K562 (cell line): ENCODE results near the gene TLR1. TPM values are rescaled to one million over a fixed set of nuclear protein-coding genes. Genes with fewer than 3 reads are reported as not detected.

Source experiments
- ATAC-seq: fragments of 200-7000 bp; cut with Tn5 transposase; 3 replicates; pipeline ENCODE4 v1.9.1; 2020; ENCODE audit warnings: moderate library complexity
- BruUV-seq: library from RNA; stranded (reverse); fragments of 400-500 nt; replicated peaks from 2 replicates; lab custom pipeline; 2021; lab: Mats Ljungman, UMichigan
- CTCF ChIA-PET: fragments of 300-600 bp; formaldehyde crosslinking; extraction: SDS; loops from one replicate; lab custom pipeline; 2021; ENCODE audit warnings: low intra/inter-chr PET ratio; lab: Yijun Ruan, JAX
- POLR2A ChIA-PET: fragments of 300-600, 350-650 bp; sonication (Branson Sonifier 250); formaldehyde crosslinking; extraction: SDS; loops from one replicate; lab custom pipeline; 2021; ENCODE audit warnings: antibody characterized with exemption, inconsistent platforms; lab: Yijun Ruan, JAX
- DNase-seq, 4 experiments: peaks; one replicate each; pipeline versions ENCODE4 v3.0.0 to v3.0.0-alpha.2; 2011 to 2018; ENCODE audit warnings: low spot score in 3 of 4, mixed read lengths in 3 of 4; ENCODE audit errors: extremely low read depth in 1 of 4
- FAIRE-seq: peaks from 2 replicates; lab custom pipeline; 2011; peaks lifted over from hg19 to GRCh38; lab: Jason Lieb, UNC
- H2AFZ ChIP-seq: 2 replicates; pipeline ENCODE4 v1.6.0; 2011; ENCODE audit warnings: low read depth, low read length, control low read depth, inconsistent platforms
- H3K27ac ChIP-seq: fragments of 200-600 bp; 3 replicates; pipeline ENCODE4 v1.8.0; 2011; ENCODE audit warnings: low read depth, mild to moderate bottlenecking, control low read depth, inconsistent platforms, low read length, moderate library complexity, mixed read lengths; ENCODE audit errors: extremely low read depth
- H3K27me3 ChIP-seq, 2 experiments: fragments of 300-600 bp in 1 of 2; 2 replicates in 1 of 2; 3 replicates in 1 of 2; pipeline versions ENCODE4 v1.6.0 to v1.8.0; 2011; ENCODE audit warnings: inconsistent platforms in 2 of 2, low read length in 2 of 2, mild to moderate bottlenecking in 1 of 2, mixed read lengths in 1 of 2, moderate library complexity in 1 of 2; ENCODE audit not compliant: control insufficient read depth in 2 of 2, insufficient read depth in 2 of 2
- H3K36me3 ChIP-seq: fragments of 300-600 bp; 3 replicates; pipeline ENCODE4 v1.8.0; 2011; ENCODE audit warnings: mild to moderate bottlenecking, low read length, inconsistent platforms; ENCODE audit not compliant: control insufficient read depth, insufficient read depth
- H3K4me1 ChIP-seq, 2 experiments: fragments of 200-600 bp in 1 of 2; replicated peaks in 1 of 2; 2 replicates in 1 of 2; 3 replicates in 1 of 2; pipeline versions ENCODE4 v1.5.1 to v1.8.0; 2011; ENCODE audit warnings: inconsistent platforms in 2 of 2, low read length in 2 of 2, mild to moderate bottlenecking in 1 of 2, mixed read lengths in 1 of 2, moderate library complexity in 1 of 2; ENCODE audit not compliant: control insufficient read depth in 2 of 2, insufficient read depth in 2 of 2
- H3K4me2 ChIP-seq: 2 replicates; pipeline ENCODE4 v1.6.1; 2011; ENCODE audit warnings: low read length, control low read depth, inconsistent platforms, mixed read lengths; ENCODE audit not compliant: insufficient read depth
- H3K4me3 ChIP-seq: fragments of 200-600 bp; sonication (generic), shearing (Covaris generic); 2 replicates; pipeline ENCODE4 v1.5.1; 2016; ENCODE audit warnings: control low read depth, inconsistent platforms
- H3K79me2 ChIP-seq: fragments of 200-600 bp; 3 replicates; pipeline ENCODE4 v1.8.0; 2011; ENCODE audit warnings: low read length, inconsistent platforms; ENCODE audit not compliant: control insufficient read depth, insufficient read depth
- H3K9ac ChIP-seq, 2 experiments: 2 replicates each; pipeline versions ENCODE4 v1.6.0 to v1.6.1; 2011; ENCODE audit warnings: low read depth in 2 of 2, low read length in 2 of 2, control low read depth in 1 of 2, inconsistent platforms in 1 of 2, mild to moderate bottlenecking in 1 of 2, mixed read lengths in 1 of 2; ENCODE audit not compliant: insufficient read depth in 1 of 2
- H3K9me1 ChIP-seq: one replicate; pipeline ENCODE4 v1.6.0; 2011; ENCODE audit warnings: inconsistent platforms, mild to moderate bottlenecking, low read length, moderate library complexity; ENCODE audit not compliant: control insufficient read depth, insufficient read depth
- H3K9me3 ChIP-seq: replicated peaks from 2 replicates; pipeline ENCODE4 v1.5.1; 2011; ENCODE audit warnings: low read depth, low read length, inconsistent platforms; ENCODE audit not compliant: control insufficient read depth, insufficient read depth
- H4K20me1 ChIP-seq: replicated peaks from 2 replicates; pipeline ENCODE4 v1.6.1; 2011; ENCODE audit warnings: low read length, inconsistent platforms, mixed read lengths; ENCODE audit not compliant: control insufficient read depth, insufficient read depth
- ESRRB ChIP-seq: fragments of 250-450 bp; sonication (Bioruptor Pico); IDR thresholded peaks from 2 replicates; pipeline ENCODE4 v1.5.0; 2020; ENCODE audit warnings: mild to moderate bottlenecking, moderate library complexity, borderline replicate concordance
- FOS ChIP-seq: IDR thresholded peaks from 3 replicates; pipeline ENCODE4 v1.6.1; 2011; ENCODE audit not compliant: insufficient read length; ENCODE audit errors: extremely low read depth
- PHF8 ChIP-seq: fragments of 200-600 bp; sonication (generic); IDR thresholded peaks from 2 replicates; pipeline ENCODE4 v1.6.1; 2012; ENCODE audit warnings: mixed run types, mild to moderate bottlenecking, inconsistent platforms, low read length, moderate library complexity, borderline replicate concordance
- PRPF4 ChIP-seq: fragments of 200-400 bp; formaldehyde crosslinking; IDR thresholded peaks from one replicate; pipeline ENCODE4 v1.6.1; 2017; ENCODE audit warnings: low read length, low read depth, mild to moderate bottlenecking; ENCODE audit not compliant: insufficient read depth, poor library complexity, severe bottlenecking
- SIX5 ChIP-seq, 2 experiments: IDR thresholded peaks; 2 replicates each; pipeline ENCODE4 v1.6.1; 2011; ENCODE audit warnings: low read length in 2 of 2, borderline replicate concordance in 1 of 2, low read depth in 1 of 2, mild to moderate bottlenecking in 1 of 2, moderate library complexity in 1 of 2; ENCODE audit not compliant: insufficient read depth in 1 of 2
- ZBTB1 ChIP-seq: sonication (generic); formaldehyde crosslinking; IDR thresholded peaks from 2 replicates; pipeline ENCODE4 v1.8.1; 2023; ENCODE audit warnings: missing genetic modification reagents, low read depth, mild to moderate bottlenecking, borderline replicate concordance
- ZFP1 ChIP-seq: fragments of 450-650 bp; formaldehyde crosslinking; IDR thresholded peaks from 2 replicates; pipeline ENCODE4 v1.4.0; 2020; ENCODE audit warnings: mild to moderate bottlenecking, mixed read lengths
- ZNF124 ChIP-seq: sonication (generic); formaldehyde crosslinking; IDR thresholded peaks from 2 replicates; pipeline ENCODE4 v1.8.1; 2022; ENCODE audit warnings: missing genetic modification reagents
- ZNF407 ChIP-seq: fragments of 450-650 bp; IDR thresholded peaks from 2 replicates; pipeline ENCODE4 v1.6.1; 2016; ENCODE audit warnings: low read depth
- ZNF699 ChIP-seq: fragments of 250-450 bp; sonication (Bioruptor Pico); IDR thresholded peaks from 2 replicates; pipeline ENCODE4 v1.8.0; 2021; ENCODE audit warnings: mild to moderate bottlenecking, moderate library complexity; ENCODE audit not compliant: insufficient replicate concordance
- WGBS: fragments of 100-300 bp; shearing (Covaris generic); methylation state at CpG from one replicate; pipeline ENCODE4 v1.1.6; 2016; ENCODE audit warnings: low coverage, mixed read lengths; ENCODE audit not compliant: insufficient coverage; ENCODE audit errors: missing lambda C conversion rate; 5-methylcytosine and 5-hydroxymethylcytosine counted together
- in situ Hi-C: fragments of 300-500 bp; cut with MboI; formaldehyde crosslinking; loops from 4 replicates; pipeline ENCODE4 v1.15.0; 2018; ENCODE audit warnings: inconsistent platforms, mixed read lengths
- intact Hi-C: fragments of 100-400 bp; cut with micrococcal nuclease; formaldehyde crosslinking; loops from 2 replicates; pipeline ENCODE4 v1.14.2; 2022
- polyA plus RNA-seq, 8 experiments: library from polyadenylated mRNA; depleted of rRNA in 4 of 8; stranded (reverse) in 5 of 8; unstranded in 3 of 8; fragments of >200 nt; fragmentation: Nextera tagmentation in 2 of 8; fragmentation: Illumina TruSeq in 1 of 8; extraction: Ambion mirVana in 2 of 8; extraction: Trizol in 1 of 8; gene quantifications; 2 replicates each; pipeline versions ENCODE4 v1.2.1 to v1.2.3, GENCODE V29; 2011 to 2014; ENCODE audit warnings: inconsistent platforms in 1 of 8, missing spikeins in 1 of 8
- total RNA-seq, 7 experiments: library from RNA; depleted of rRNA in 6 of 7; stranded (reverse); fragments of >200 nt in 6 of 7; fragmentation: Illumina TruSeq in 2 of 7; extraction: Trizol in 2 of 7; gene quantifications; 2 replicates each; pipeline versions ENCODE4 v1.2.1 to v1.2.3, GENCODE V29; 2011 to 2021; ENCODE audit warnings: low replicate concordance in 1 of 7
- TF ChIP-seq, protein P1 (sequence below): sonication (generic); formaldehyde crosslinking; IDR thresholded peaks from 2 replicates; pipeline ENCODE4 v1.8.1; 2023; ENCODE audit warnings: mild to moderate bottlenecking, missing genetic modification reagents

TLR1 gene
- total and polyA plus RNA-seq, 9 of the 15 experiments (the other 6 are each of a cell fraction or from before 2014, with no cell fraction given), result 0.11 to 0.49 (median 0.29) TPM

DNA sequence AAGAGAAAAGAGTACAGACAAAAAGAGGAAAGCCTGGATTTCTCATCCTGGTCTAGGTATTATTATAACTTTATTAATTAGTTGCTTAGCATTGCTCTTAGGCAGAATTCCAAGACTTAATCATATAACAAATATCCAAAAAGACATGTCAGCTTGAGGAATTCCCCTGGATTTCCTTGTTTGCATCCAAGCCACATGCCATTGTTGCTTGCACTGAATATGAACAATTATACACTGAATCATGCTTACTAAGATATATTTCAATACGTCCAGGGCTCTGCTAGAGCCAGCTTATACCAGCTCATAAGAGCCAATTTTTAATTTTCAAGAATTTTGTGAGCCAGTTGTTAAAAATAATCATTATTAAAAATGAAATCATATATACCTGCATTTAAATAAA, 16.3 kb downstream of the TLR1 start:
- Histone ChIP-seq H3K4me1 (no peaks in the 10 kb centered on the region), H3K27me3 (peaks cover 3 to 5% of the 10 kb centered on the region in 2 experiments; a peak in 4 of 5 replicates), H3K27ac (no peak overlapping the region), H3K79me2 (no peaks in the 10 kb centered on the region), H3K4me3 (no peak overlapping the region), H3K4me2 (no peak overlapping the region), H3K36me3 (no peaks in the 10 kb centered on the region), H3K9ac (no peak overlapping the region), H3K9me3 (no peaks in the 10 kb centered on the region), H4K20me1 (no peaks in the 10 kb centered on the region), H2AFZ (no peak overlapping the region), H3K9me1 (no peaks in the 10 kb centered on the region)
- in situ Hi-C loops (no loop called here), intact Hi-C loops (no loop called here)
- 5% methylated on average over 1 of the region's 1 CpG for WGBS
- ChIA-PET CTCF (no interaction called here), POLR2A (no interaction called here)
- DNase-seq (no peak), ATAC-seq (no peak), FAIRE-seq (no peak)
- no TSS peak for BruUV-seq
- no peak for TF ChIP-seq PHF8
- no peak for TF ChIP-seq ZBTB1 (CRISPR knock-in tag)
- no peak for TF ChIP-seq ZNF699 (CRISPR knock-in tag)
- TF ChIP-seq ZNF124, result no peak
- TF ChIP-seq ZFP1, result no peak
- no peak for TF ChIP-seq SIX5 (IDR thresholded peaks at IDR 0.05; ENCODE audit: borderline replicate concordance in 1 of 2, insufficient read depth in 1 of 2, low read depth in 1 of 2, low read length in 2 of 2)
- TF ChIP-seq PRPF4, result no peak
- TF ChIP-seq ZNF407, result no peak
- TF ChIP-seq ESRRB (CRISPR knock-in tag), result no peak
- TF ChIP-seq FOS, result no peak
- TF ChIP-seq, protein P1, sequence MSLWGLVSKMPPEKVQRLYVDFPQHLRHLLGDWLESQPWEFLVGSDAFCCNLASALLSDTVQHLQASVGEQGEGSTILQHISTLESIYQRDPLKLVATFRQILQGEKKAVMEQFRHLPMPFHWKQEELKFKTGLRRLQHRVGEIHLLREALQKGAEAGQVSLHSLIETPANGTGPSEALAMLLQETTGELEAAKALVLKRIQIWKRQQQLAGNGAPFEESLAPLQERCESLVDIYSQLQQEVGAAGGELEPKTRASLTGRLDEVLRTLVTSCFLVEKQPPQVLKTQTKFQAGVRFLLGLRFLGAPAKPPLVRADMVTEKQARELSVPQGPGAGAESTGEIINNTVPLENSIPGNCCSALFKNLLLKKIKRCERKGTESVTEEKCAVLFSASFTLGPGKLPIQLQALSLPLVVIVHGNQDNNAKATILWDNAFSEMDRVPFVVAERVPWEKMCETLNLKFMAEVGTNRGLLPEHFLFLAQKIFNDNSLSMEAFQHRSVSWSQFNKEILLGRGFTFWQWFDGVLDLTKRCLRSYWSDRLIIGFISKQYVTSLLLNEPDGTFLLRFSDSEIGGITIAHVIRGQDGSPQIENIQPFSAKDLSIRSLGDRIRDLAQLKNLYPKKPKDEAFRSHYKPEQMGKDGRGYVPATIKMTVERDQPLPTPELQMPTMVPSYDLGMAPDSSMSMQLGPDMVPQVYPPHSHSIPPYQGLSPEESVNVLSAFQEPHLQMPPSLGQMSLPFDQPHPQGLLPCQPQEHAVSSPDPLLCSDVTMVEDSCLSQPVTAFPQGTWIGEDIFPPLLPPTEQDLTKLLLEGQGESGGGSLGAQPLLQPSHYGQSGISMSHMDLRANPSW, result no peak
